GM12878 (cell line): ENCODE measurements around the gene REEP3. TPM values are rescaled to one million over a fixed set of nuclear protein-coding genes. Genes with fewer than 3 reads are reported as not detected.

Experiments
- CHD1 ChIP-seq: IDR thresholded peaks from 2 replicates; pipeline ENCODE4 v1.6.1; 2012; ENCODE audit warnings: low read depth, low read length, improper control_type of control experiment
- CUX1 ChIP-seq: IDR thresholded peaks from 2 replicates; pipeline ENCODE4 v1.6.1; 2012; ENCODE audit warnings: improper control_type of control experiment, low read depth, low read length; ENCODE audit not compliant: insufficient replicate concordance
- FOXK2 ChIP-seq: fragments of 450-650 bp; IDR thresholded peaks from 2 replicates; pipeline ENCODE4 v1.6.1; 2017; ENCODE audit warnings: mild to moderate bottlenecking, moderate library complexity
- IKZF1 ChIP-seq: fragments of 450-650 bp; conservative IDR thresholded peaks from 2 replicates; pipeline ENCODE4 v1.6.1; 2017; ENCODE audit warnings: antibody characterized with exemption, mild to moderate bottlenecking
- polyA plus RNA-seq, 11 experiments: library from polyadenylated mRNA; depleted of rRNA in 4 of 11; unstranded in 6 of 11; stranded (reverse) in 5 of 11; fragments of >200 nt; fragmentation: Nextera tagmentation in 4 of 11; fragmentation: Illumina TruSeq in 1 of 11; extraction: Ambion mirVana in 4 of 11; extraction: Trizol in 1 of 11; gene quantifications; 1 replicate in 1 of 11; 2 replicates in 10 of 11; pipeline versions ENCODE4 v1.2.1 to v1.2.3, GENCODE V29; 2011 to 2016; ENCODE audit warnings: inconsistent platforms in 2 of 11, missing spikeins in 2 of 11, low read depth in 1 of 11
- total RNA-seq, 4 experiments: library from RNA; depleted of rRNA in 3 of 4; stranded (reverse); fragments of >200 nt in 3 of 4; fragmentation: Illumina TruSeq in 1 of 4; extraction: Trizol in 1 of 4; gene quantifications; 2 replicates each; pipeline versions ENCODE4 v1.2.1 to v1.2.3, GENCODE V29; 2013 to 2021
- TF ChIP-seq, protein P1 (sequence below): fragments of 450-650 bp; IDR thresholded peaks from 2 replicates; pipeline ENCODE4 v1.6.1; 2017; ENCODE audit warnings: mild to moderate bottlenecking, moderate library complexity

Gene REEP3
- total and polyA plus RNA-seq, 10 of the 15 experiments (the other 5 are each of a cell fraction or from before 2014, with no cell fraction given), result 4.9 to 25.9 (median 16.2) TPM

DNA sequence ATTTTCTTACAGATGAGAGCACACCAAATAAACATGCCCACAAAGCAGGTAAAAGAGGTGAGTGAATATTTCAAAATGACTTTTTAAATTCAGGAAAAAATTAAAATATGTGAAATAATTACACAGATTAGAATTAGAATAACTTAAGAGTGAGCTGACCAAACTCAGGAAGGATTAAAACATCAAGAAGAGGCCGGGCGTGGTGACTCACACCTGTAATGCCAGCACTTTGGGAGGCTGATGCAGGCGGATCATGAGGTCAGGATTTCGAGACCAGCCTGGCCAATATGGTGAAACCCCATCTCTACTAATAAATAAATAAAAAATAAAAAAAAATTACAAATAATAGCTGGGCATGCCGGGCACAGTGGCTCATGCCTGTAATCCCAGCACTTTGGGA, 140.1 kb downstream of the REEP3 start (continued):
- TF ChIP-seq CUX1 (no peak), CHD1 (no peak), IKZF1 (no peak), FOXK2 (no peak)
- TF ChIP-seq, protein P1, sequence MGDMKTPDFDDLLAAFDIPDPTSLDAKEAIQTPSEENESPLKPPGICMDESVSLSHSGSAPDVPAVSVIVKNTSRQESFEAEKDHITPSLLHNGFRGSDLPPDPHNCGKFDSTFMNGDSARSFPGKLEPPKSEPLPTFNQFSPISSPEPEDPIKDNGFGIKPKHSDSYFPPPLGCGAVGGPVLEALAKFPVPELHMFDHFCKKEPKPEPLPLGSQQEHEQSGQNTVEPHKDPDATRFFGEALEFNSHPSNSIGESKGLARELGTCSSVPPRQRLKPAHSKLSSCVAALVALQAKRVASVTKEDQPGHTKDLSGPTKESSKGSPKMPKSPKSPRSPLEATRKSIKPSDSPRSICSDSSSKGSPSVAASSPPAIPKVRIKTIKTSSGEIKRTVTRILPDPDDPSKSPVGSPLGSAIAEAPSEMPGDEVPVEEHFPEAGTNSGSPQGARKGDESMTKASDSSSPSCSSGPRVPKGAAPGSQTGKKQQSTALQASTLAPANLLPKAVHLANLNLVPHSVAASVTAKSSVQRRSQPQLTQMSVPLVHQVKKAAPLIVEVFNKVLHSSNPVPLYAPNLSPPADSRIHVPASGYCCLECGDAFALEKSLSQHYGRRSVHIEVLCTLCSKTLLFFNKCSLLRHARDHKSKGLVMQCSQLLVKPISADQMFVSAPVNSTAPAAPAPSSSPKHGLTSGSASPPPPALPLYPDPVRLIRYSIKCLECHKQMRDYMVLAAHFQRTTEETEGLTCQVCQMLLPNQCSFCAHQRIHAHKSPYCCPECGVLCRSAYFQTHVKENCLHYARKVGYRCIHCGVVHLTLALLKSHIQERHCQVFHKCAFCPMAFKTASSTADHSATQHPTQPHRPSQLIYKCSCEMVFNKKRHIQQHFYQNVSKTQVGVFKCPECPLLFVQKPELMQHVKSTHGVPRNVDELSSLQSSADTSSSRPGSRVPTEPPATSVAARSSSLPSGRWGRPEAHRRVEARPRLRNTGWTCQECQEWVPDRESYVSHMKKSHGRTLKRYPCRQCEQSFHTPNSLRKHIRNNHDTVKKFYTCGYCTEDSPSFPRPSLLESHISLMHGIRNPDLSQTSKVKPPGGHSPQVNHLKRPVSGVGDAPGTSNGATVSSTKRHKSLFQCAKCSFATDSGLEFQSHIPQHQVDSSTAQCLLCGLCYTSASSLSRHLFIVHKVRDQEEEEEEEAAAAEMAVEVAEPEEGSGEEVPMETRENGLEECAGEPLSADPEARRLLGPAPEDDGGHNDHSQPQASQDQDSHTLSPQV, result no peak
